Stimulated activated CD8-positive, alpha-beta memory T cell treated with anti-CD3 and anti-CD28 coated beads, Interleukin-15, amount 100 ng/mL, for 4 hours (primary cell): ENCODE results near the gene PAGR1.

Source experiments
- DNase-seq, 2 donors: peaks; one replicate each; pipeline ENCODE4 v3.0.0-alpha.2; 2020; ENCODE audit warnings: low read depth in 2 of 2

The PAGR1 gene

DNA sequence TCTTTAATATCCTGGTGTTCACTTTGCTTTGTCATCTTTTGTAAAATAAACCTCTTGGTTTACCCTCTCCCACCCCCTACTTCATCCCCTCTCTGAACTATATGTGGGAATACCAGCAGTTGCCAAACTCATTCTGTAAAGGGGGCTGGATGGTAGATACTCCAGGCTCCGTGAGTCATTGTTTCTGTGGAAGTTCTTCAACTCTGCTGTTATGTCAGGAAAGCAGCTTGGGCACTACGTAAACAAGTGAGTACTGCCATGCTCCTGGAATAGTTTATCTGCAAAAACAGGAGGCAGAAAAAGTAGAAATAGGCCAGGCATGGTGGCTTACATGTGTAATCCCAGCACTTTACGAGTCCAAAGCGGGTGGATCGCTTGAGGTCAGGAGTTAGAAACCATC is 21.9 kb downstream of the PAGR1 start:
- DNase-seq = no peak

DNA sequence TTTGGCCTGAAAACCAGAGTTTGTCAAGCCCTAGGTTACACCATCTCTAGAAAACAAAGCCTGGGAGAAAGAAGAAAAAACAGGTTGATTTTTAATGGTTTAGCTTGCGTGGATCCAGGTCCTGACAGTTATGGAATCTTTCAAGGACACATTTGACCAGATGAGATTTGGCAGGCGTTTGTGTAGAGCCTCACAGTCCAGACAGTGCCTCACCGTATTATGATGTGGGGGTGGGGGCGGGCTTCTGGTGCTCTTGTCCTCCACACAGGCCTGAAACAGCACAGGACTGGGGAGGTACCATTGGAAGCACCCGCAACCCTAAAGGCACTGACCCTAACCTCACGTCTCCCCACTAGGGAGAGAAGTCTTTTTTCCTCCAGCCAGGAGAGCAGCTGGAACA is 23.9 kb downstream of the PAGR1 start:
- no peak for DNase-seq

DNA sequence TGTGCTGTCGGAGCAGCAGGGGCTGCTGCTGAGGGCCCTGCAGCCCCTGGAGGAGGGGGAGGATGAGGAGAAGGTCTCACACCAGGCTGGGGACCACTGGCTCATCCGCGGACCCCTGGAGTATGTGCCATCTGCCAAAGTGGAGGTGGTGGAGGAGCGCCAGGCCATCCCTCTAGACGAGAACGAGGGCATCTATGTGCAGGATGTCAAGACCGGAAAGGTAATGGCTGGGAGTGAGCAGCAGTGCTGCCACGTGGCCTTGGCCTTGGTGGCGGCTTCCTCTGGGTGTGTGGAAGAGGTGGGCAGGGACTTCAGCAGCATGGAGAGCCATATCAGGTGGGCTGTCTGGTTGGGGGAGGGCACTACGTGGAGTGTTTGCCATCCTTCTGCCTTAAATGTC is 24.3 kb downstream of the PAGR1 start:
- DNase-seq = no peak

DNA sequence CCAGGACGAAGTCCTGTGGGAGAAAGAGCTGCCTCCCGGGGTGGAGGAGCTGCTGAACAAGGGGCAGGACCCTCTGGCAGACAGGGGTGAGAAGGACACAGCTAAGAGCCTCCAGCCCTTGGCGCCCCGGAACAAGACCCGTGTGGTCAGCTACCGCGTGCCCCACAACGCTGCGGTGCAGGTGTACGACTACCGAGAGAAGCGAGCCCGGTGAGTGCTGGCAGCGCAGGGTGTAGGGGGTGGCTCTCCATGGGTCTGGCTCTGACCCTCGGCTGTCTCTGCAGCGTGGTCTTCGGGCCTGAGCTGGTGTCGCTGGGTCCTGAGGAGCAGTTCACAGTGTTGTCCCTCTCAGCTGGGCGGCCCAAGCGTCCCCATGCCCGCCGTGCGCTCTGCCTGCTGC is 25.7 kb downstream of the PAGR1 start:
- no peak for DNase-seq

DNA sequence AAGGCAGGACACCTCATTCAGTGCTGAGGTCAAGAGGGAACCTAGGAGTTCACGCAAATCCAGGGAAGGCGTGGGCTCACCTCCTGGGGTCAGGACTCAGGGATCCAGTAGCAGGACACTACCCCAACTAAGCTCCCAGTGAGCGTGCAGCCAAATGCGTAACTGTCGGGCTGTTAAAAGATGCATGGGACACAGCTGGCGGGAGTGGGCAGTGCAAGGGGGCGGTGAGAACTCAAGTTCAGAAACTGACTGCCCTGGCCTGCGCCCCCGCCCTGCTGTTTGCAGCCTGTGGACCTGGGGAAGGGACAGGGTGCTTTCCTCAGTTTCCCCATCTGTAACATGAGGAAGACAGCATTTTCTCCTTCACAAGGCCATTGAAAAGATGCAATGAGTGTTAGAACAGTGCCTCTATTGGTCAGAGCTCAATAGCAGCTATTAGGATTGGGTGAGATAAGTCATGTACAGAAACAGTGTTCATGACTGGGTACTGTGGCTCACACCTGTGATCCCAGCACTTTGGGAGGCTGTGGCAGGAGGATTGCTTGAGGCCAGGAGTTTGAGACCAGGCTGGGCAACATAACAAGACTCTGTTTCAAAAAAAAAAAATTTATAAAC is 26.9 kb downstream of the PAGR1 start:
- no peak for DNase-seq

DNA sequence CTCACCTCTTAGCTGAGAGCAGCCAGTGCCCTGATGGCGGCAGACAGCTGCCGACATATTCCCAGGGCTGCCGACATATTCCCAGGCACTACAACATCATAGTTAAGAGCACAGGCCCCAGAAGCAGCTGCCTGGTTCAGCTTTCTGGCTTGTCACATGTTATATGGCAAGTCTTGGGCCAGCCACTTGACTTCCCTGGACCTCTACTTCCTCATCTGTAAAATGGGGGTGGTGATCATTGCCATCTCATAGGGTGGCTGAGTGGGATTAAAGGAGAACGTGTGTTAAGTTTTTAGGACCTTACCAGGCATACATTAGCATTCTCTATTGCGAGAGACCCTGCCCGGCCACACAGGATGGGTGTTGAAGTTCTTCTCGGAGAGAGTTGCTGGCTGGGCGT is 28.0 kb downstream of the PAGR1 start:
- no peak for DNase-seq

DNA sequence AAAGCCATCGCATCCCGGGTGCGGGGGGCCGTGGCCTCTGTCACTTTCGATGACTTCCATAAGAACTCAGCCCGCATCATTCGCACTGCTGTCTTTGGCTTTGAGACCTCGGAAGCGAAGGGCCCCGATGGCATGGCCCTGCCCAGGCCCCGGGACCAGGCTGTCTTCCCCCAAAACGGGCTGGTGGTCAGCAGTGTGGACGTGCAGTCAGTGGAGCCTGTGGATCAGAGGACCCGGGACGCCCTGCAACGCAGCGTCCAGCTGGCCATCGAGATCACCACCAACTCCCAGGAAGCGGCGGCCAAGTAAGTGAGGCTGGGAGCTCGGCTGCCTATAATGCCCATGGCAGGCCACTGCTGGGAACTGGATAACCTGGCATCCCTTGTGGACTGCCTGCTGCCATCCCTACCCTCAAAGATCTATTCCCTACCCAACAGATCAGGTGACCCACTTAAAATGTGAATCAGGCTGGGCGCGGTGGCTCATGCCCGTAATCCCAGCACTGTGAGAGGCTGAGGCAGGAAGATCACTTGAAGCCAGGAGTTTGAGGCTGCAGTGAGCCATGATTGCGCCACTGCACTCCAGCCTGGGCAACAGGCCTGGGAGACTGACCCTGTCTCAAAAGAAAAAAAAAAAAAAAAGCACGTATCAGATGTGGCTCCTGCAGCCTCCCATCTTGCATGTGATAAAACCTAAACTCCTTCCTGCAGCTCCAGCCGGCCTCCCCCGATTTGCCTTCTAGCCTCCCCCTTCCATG is 28.8 kb downstream of the PAGR1 start:
- no peak for DNase-seq

DNA sequence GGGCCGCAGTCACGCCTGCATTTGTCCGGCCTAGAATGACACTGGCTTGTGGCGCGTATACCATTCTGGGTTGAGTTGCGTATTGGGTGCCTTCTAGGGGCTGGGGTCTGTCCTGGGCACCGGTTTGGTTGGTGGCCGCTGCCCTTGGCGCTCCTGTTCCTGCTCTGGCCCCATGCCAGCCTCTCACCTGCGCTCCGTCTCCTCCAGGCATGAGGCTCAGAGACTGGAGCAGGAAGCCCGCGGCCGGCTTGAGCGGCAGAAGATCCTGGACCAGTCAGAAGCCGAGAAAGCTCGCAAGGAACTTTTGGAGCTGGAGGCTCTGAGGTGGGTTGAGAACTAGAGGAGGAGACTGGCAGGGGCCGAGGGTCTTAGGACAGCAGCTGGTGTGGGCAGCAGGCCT is 29.7 kb downstream of the PAGR1 start:
- DNase-seq = no peak

DNA sequence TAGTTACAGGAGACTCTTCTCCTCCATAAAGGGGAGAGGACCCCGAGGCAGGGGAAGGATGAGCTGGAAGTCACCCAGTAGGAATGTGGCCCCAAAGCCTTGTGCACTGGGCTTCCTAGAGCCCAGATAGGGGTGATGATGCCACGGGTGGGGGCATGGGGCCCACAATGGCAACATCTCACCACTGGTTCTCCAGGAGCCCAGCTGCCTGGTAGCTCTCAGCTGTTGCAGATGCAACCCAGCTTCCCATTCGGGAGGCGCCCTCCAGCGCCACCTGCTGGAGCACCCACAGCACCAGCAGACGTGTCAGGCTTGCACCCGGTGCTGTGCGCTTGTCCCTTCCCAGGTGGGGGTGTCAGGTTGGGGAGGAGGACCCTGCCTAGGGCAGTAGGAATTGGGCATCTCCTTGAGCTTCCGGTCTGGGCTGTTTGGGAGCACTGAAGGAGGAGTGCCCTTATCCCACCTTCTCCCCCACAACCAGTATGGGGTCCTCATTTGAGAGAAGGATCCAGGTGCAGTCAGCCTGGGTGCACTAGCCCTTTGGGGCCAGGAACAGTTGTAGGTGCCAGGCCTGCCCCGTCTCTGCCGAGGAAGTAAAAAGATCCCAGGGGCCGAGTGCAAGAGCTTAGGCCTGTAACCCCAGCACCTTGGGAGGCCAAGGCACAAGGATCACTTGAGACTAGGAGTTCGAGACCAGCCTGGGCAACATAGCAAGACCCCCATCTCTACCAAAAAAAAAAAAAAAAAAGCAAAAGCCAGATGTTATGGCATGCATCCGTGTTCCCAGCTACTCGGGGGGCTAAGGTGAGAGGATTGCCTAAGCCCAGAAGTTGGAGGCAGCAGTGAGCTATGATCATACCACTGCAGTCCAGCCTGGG is 32.7 kb downstream of the PAGR1 start:
- peak; percentile 42 to 60 for DNase-seq

DNA sequence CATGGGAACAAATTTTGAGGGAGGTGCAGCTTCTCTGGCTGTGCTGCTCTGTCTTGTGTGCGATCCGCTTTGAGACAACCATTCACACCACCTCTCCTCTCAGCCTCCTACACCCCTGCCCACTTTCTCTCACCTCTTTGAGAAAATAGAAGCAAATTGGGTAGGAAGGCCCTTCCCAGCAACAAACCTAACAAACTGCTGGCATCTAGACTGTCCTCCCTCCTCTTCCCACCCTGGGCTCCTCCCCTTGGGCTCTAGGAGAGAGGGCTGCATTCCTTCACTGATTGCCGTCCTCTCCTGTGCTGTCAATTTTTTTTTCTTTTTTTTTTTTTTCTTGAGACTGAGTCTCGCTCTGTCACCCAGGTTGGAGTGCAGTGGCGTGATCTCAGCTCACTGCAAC is 33.6 kb downstream of the PAGR1 start:
- DNase-seq = no peak

DNA sequence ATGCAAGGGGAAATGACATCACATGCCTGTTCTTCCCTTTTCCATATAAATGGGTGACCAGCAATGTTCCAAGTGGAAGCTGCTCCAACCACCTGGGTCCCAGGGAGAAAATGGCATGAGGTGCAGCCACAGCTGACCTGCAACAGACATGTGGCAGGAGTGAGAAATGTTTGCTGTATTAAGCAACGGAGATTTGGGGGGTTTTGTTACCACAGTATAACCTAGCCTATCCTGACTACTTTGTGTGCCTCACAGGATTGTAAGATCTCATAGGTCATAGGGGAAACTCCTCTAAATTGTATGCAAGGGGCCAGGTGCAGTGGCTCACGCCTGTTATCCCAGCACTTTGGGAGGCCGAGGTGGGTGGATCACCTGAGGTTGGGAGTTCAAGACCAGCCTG is 35.0 kb downstream of the PAGR1 start:
- DNase-seq = no peak

DNA sequence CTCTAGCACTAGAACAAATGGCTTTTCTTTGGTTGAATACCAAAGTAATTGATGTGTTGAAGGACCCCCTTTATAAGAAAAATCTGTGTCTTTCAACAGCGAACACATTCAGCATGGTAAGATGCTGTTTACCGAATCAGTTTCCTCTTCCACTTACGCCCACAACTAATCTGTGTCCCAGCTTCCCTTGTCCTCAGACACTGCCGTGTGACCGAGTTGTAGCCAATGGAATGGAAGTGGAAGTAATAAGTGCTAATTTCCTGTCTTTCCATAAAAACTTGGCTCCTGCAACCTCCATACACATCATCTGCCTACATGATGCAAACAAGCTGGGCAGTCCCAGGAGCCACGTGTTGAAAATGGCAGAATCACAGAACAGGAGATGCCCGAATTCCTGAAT is 36.7 kb downstream of the PAGR1 start:
- no peak for DNase-seq

DNA sequence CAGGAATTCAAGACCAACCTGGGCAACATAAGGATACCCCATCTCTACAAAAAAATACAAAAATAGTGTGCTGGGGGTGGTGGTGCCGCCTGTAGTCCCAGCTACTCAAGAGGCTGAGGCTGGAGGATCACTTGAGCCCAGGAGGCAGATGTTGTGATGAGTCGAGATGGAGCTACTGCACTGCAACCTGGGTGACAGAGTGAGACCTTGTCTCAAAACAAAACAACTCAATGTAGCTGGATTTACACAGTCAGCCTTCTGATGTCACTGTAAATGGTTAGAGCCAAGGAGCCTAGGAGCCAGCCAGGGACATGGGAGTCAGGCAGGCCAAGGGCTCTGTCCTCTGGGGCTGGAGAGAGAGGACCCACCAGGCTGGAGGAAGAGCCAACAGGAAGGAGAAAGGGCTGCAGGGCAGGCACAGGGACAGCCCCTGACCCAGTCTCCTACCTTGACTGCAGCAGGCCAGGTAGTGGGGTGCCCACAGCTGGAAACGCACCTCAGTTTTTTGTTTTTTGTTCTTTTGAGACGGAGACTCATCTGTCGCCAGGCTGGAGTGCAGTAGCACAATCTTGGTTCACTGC is 38.7 kb downstream of the PAGR1 start:
- no peak for DNase-seq

DNA sequence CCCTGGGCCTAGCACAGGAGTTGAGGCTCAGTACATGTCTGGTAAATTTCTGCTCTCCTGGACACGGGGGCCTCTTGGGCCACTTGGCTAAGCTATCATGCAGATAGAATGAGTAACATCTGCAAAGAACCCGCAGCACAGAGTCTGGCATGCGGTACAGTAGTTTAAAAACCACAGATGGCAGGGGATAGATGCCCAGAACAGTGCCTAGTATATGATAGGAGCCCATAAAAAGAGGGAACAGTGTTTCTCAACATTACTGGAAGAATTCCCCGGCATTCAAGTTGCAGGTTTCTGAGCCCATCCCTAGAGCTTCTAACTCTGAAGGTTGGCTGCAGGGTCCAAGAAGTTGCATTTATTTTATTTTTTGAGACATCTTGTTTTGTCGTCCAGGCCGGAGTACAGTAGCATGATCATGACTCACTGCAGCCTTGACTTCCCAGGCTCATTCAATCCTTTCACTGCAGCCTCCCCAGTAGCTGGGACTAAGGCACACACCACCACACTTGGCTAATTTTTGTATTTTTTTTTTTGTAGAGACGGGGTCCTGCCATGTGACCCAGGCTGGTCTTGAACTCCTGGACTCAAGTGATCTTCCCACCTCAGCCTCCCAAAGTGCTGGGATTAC is 41.3 kb downstream of the PAGR1 start:
- DNase-seq = no peak

DNA sequence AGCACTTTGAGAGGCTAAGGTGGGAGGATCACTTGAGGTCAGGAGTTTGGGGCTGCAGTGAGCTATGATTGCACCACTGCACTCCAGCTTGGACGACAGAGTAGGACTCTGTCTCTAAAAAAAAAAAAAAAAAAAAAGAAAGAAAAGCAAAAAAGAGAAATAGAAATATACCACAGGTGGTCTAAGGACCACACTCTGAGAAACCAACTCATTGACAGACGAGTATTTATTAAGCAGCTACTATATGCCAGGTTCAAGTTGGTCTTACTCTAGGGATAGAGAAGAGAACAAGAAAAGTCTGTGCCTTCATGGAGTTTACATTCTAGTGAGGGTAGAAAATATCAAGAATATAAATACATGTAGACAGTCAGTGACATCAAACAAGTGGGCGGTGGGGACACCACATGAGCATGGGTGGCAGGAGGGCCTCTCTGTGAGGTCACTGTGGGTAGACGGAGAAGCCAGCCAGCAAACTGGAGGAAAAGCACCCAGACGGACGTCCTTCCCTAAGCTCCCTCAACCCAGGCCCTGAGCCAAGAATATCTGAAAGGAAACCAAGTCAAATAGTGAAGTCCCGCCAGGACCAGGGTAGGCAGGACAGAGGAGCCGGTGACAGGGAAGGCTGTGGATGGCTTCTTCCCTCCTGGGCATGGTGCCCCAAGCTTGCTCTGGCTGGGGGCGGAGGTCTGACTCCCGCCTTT is 42.3 kb downstream of the PAGR1 start:
- DNase-seq = no peak

DNA sequence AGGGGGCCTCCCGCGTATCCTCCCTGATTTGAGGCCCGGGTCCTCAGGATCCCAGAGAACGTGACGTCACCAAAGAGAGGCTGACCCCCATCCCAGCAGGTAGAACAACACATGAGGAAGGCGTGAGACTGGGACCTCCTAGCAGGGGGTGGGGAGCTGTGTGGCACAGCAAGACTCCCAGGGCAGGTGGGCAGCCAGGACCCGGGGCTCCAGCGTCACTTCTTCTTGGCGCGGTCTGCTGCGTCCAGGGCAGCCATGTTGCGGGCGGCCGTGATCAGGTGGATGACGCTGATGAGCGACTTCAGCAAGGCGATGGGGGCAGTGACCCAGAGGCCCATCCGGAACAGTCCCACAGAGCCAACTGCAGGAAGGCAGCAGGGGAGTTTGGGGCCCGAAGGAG is 43.0 kb downstream of the PAGR1 start:
- DNase-seq = no peak

DNA sequence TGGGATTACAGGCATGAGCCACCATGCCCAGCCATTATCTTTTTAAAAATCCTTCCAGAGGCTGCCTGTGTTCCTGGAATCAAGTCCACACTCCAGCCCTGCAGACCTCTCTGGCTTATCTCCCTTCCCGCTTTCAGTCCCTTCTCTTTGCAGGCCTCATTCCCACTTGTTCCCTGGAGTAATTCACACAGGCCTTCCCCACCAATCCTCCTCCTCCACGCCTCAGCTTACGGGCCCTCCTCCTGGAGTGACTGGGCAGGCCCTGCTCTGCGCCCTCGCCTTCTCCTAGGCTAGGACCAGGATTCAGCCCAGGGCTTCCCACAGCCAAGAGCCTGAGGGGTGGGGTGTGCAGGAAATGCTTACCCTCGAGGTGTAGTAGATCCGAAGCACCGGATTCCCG is 44.3 kb downstream of the PAGR1 start:
- DNase-seq = no peak

DNA sequence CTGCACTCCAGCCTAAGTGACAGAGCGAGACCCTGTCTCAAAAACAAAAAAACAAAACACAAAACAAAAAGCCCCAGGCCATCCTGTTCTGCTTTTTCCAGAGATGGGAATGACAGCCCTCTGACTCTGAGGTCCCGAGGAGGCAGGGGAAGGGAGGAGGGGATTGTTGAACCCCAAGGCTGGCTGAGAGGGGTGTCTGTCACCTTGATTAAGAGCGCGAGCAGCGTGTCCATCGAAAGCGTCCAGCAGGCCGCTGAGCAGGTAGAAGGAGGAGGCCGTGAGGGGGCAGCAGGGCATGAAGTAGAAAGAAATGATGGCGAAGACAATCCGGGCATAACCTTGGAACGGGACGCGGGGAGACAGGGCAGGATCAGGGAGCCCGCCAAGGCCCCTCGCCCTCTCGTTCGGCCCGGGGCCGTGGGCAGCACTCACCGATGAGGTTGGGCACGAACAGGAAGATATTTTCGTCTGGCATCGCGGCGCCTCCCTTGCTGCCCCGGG is 46.5 kb downstream of the PAGR1 start:
- no peak for DNase-seq

DNA sequence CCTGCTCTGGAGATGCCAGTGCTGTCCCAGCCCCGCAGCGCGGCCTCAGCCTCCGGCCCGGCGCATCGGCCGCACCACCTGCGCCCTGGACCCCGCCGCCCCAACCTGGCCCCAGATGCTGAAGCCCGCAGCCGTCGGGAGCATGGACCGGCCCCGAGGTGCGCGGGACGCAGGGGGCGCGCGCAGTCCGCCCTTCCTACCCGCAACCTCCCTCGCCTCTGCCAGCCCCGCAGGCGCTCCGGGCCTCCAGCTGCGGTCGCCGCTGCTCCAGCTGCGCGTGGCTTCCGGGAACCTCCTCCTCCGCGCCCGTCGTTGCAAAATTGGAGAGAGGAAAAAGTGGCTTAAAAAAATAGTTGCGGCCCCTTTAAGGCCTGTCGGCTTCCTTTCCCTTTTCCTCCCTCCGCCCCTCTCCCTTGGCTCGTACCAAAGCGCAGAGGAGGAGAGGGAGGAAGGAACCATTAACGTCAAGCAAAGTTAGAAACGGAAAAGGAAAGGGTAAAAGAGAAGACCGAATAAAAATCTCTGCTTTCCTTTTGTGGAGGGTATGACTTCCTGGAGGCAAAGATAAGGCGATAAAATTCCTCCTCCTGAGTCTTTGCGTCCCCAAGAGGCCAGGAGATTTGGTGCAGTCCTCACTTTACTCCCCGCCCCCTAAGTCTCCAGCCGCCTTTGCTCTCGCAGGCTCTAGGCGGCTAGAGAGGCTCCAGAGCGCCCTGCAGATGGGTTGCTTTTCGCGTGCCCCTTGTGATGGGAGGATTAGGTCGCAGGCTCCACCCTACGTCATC is 47.1 kb downstream of the PAGR1 start, which contains the start of gene CDIPT:
Gene CDIPT, minus strand, starts transcription at position 343 of the 785 bp plus-strand sequence. CDS start 369 bp downstream, outside the sequence.
- peak; percentile 80 to 90 for DNase-seq

DNA sequence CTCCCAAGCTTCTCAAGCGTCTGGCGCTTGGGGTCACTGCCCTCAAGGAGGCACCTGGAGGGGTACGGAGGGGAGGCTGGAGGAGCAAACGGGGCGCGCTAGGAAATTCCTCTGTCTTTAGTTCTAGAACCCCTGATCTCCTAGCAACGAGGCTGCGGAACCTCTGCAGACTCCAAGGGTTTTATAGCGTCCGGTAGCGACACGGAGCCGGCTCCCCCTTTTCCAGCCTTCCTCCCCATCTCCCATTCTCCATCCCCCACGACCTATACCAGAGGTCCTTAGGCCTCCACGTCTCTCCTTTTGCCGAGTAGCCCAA is 47.7 kb downstream of the PAGR1 start:
- DNase-seq = no peak
